HepG2 (cell line): ENCODE measurements around the gene DLG2. TPM values are rescaled to one million over a fixed set of nuclear protein-coding genes. Genes with fewer than 3 reads are reported as not detected.

ENCODE experiments used
- ATAC-seq: fragments of 200-7000 bp; cut with Tn5 transposase; 3 replicates; pipeline ENCODE4 v1.9.1; 2020; ENCODE audit warnings: mild to moderate bottlenecking, moderate library complexity
- BruUV-seq: library from RNA; stranded (reverse); fragments of 400-500 nt; replicated peaks from 2 replicates; lab custom pipeline; 2021; lab: Mats Ljungman, UMichigan
- CTCF ChIA-PET: fragments of 300-600 bp; formaldehyde crosslinking; extraction: SDS; loops from one replicate; lab custom pipeline; 2021; ENCODE audit warnings: low total read pairs, inconsistent platforms, low intra/inter-chr PET ratio; lab: Yijun Ruan, JAX
- POLR2A ChIA-PET: fragments of 350-600 bp; sonication (Branson Sonifier 250); formaldehyde crosslinking; loops from one replicate; lab custom pipeline; 2020; ENCODE audit warnings: antibody characterized with exemption, inconsistent platforms; lab: Yijun Ruan, JAX
- DNase-seq: peaks from one replicate; pipeline ENCODE4 v3.0.0-alpha.2; 2015; ENCODE audit warnings: low spot score
- FAIRE-seq: peaks from 3 replicates; lab custom pipeline; 2011; peaks lifted over from hg19 to GRCh38; lab: Jason Lieb, UNC
- H2AFZ ChIP-seq: one replicate; pipeline ENCODE4 v1.6.1; 2011; ENCODE audit warnings: low read length, inconsistent platforms
- H3K27ac ChIP-seq: fragments of 300-600 bp; 3 replicates; pipeline ENCODE4 v1.8.0; 2011; ENCODE audit warnings: mixed run types, mild to moderate bottlenecking, mixed read lengths, low read length, inconsistent platforms; ENCODE audit not compliant: insufficient read depth; ENCODE audit errors: extremely low read length
- H3K27me3 ChIP-seq, 2 experiments: fragments of 200-600 bp in 1 of 2; 2 replicates in 1 of 2; 3 replicates in 1 of 2; pipeline versions ENCODE4 v1.6.0 to v1.8.0; 2011; ENCODE audit warnings: low read length in 2 of 2, mild to moderate bottlenecking in 2 of 2, moderate library complexity in 2 of 2, inconsistent platforms in 1 of 2; ENCODE audit not compliant: insufficient read depth in 2 of 2, control insufficient read depth in 1 of 2
- H3K36me3 ChIP-seq, 2 experiments: fragments of 200-600 bp in 1 of 2; replicated peaks in 1 of 2; 2 replicates in 1 of 2; 3 replicates in 1 of 2; pipeline versions ENCODE4 v1.5.1 to v1.8.0; 2011; ENCODE audit warnings: low read length in 2 of 2, inconsistent platforms in 1 of 2; ENCODE audit not compliant: insufficient read depth in 2 of 2, control insufficient read depth in 1 of 2
- H3K4me1 ChIP-seq: 2 replicates; pipeline ENCODE4 v1.5.1; 2012; ENCODE audit warnings: low read length, inconsistent platforms; ENCODE audit not compliant: insufficient read depth
- H3K4me2 ChIP-seq: 2 replicates; pipeline ENCODE4 v1.6.0; 2011; ENCODE audit warnings: low read depth, low read length, inconsistent platforms
- H3K4me3 ChIP-seq, 3 experiments: fragments of 200-600 bp in 1 of 3; sonication (generic), shearing (Covaris generic) in 1 of 3; replicated peaks in 1 of 3; 2 replicates each; pipeline ENCODE4 v1.5.1; 2011 to 2016; ENCODE audit warnings: low read length in 3 of 3, inconsistent platforms in 2 of 3, low read depth in 2 of 3, mild to moderate bottlenecking in 2 of 3, control low read depth in 1 of 3, mixed read lengths in 1 of 3; ENCODE audit not compliant: insufficient read depth in 1 of 3
- H3K79me2 ChIP-seq: one replicate; pipeline ENCODE4 v1.6.1; 2011; ENCODE audit warnings: low read length, inconsistent platforms; ENCODE audit not compliant: insufficient read depth
- H3K9ac ChIP-seq: 2 replicates; pipeline ENCODE4 v1.6.0; 2011; ENCODE audit warnings: mild to moderate bottlenecking, low read depth, low read length, inconsistent platforms; ENCODE audit not compliant: insufficient read depth
- H3K9me3 ChIP-seq: 2 replicates; pipeline ENCODE4 v1.5.1; 2012; ENCODE audit warnings: mild to moderate bottlenecking, low read length
- H4K20me1 ChIP-seq: 2 replicates; pipeline ENCODE4 v1.6.0; 2011; ENCODE audit warnings: inconsistent platforms, mild to moderate bottlenecking, low read length, moderate library complexity; ENCODE audit not compliant: insufficient read depth
- ELK4 ChIP-seq: sonication (generic); formaldehyde crosslinking; IDR thresholded peaks from 2 replicates; pipeline ENCODE4 v1.9.0; 2021; ENCODE audit warnings: missing genetic modification reagents, borderline replicate concordance
- FOXJ3 ChIP-seq: sonication (generic); formaldehyde crosslinking; IDR thresholded peaks from 2 replicates; pipeline ENCODE4 v1.4.0; 2020; ENCODE audit warnings: missing genetic modification reagents, mild to moderate bottlenecking, borderline replicate concordance
- GMEB2 ChIP-seq: IDR thresholded peaks from 2 replicates; pipeline ENCODE4 v1.6.1; 2016; ENCODE audit warnings: missing biosample characterization, missing genetic modification reagents, low read depth
- ISX ChIP-seq: sonication (generic); formaldehyde crosslinking; conservative IDR thresholded peaks from 2 replicates; pipeline ENCODE4 v1.5.0; 2020; ENCODE audit warnings: missing genetic modification reagents
- WGBS: methylation state at CpG from one replicate; pipeline ENCODE4 v1.1.6; 2017; ENCODE audit warnings: low lambda C conversion rate; 5-methylcytosine and 5-hydroxymethylcytosine counted together
- in situ Hi-C: cut with HindIII; loops from 2 replicates; pipeline ENCODE4 v1.10.0; 2017; ENCODE audit warnings: low pct_unique_long_range_greater_than_20kb; ENCODE audit not compliant: extremely low pct_ligation_motif_present
- intact Hi-C: fragments of 100-400 bp; cut with micrococcal nuclease; formaldehyde crosslinking; loops from one replicate; pipeline ENCODE4 v1.10.0; 2022; ENCODE audit not compliant: unreplicated experiment
- polyA plus RNA-seq, 8 experiments: library from polyadenylated mRNA; depleted of rRNA in 3 of 8; stranded (reverse) in 7 of 8; unstranded in 1 of 8; fragments of >200 nt; fragmentation: Illumina TruSeq in 4 of 8; extraction: Trizol in 4 of 8; gene quantifications; 2 replicates each; pipeline versions ENCODE4 v1.2.1 to v1.2.3, GENCODE V29; 2011 to 2016; ENCODE audit warnings: low read depth in 4 of 8, missing spikeins in 1 of 8, mixed read lengths in 1 of 8; ENCODE audit not compliant: insufficient read depth in 1 of 8
- total RNA-seq, 5 experiments: library from RNA; depleted of rRNA; stranded (reverse); fragments of >200 nt; fragmentation: Illumina TruSeq; extraction: Trizol; gene quantifications; 2 replicates each; pipeline ENCODE4 v1.2.3, GENCODE V29; 2016; ENCODE audit warnings: low read depth in 1 of 5

Gene DLG2
- total and polyA plus RNA-seq, 2 of the 13 experiments (the other 11 are each of a cell fraction or from before 2014, with no cell fraction given), result 0.46 to 1.0 TPM

GRCh38 chr11:84089072-84090057 lies 1537.8 kb downstream of the DLG2 start:
- ATAC-seq (no peak), DNase-seq (peak; percentile 1), FAIRE-seq (no peak)
- Histone ChIP-seq H3K4me1 (no peaks in the 10 kb centered on the region), H3K4me3 (no peak overlapping the region), H4K20me1 (no peaks in the 10 kb centered on the region), H3K9ac (no peak overlapping the region), H3K27ac (no peak overlapping the region), H3K27me3 (no peaks in the 10 kb centered on the region; a peak in 1 of 5 replicates), H3K9me3 (no peaks in the 10 kb centered on the region; the same call in 1 of the 2 replicates), H2AFZ (no peak overlapping the region), H3K79me2 (no peaks in the 10 kb centered on the region), H3K36me3 (no peaks in the 10 kb centered on the region), H3K4me2 (no peak overlapping the region)
- WGBS, result 4% methylated on average over 5 of the region's 5 CpGs
- intact Hi-C loops, result no loop called here
- ChIA-PET POLR2A (no interaction called here), CTCF (no interaction called here)
- in situ Hi-C loops, result no loop called here
- no peak for TF ChIP-seq GMEB2 (CRISPR knock-in tag)
- no peak for TF ChIP-seq FOXJ3
- TF ChIP-seq ISX (CRISPR knock-in tag), result no peak
- no peak for TF ChIP-seq ELK4 (CRISPR knock-in tag)
- no TSS peak for BruUV-seq
